K562 (cell line): ENCODE results near the gene ODC1. TPM values are rescaled to one million over a fixed set of nuclear protein-coding genes. Genes with fewer than 3 reads are reported as not detected.

Source experiments
- ATAC-seq: fragments of 200-7000 bp; cut with Tn5 transposase; 3 replicates; pipeline ENCODE4 v1.9.1; 2020; ENCODE audit warnings: moderate library complexity
- BruUV-seq: library from RNA; stranded (reverse); fragments of 400-500 nt; replicated peaks from 2 replicates; lab custom pipeline; 2021; lab: Mats Ljungman, UMichigan
- CTCF ChIA-PET: fragments of 300-600 bp; formaldehyde crosslinking; extraction: SDS; loops from one replicate; lab custom pipeline; 2021; ENCODE audit warnings: low intra/inter-chr PET ratio; lab: Yijun Ruan, JAX
- POLR2A ChIA-PET: fragments of 300-600, 350-650 bp; sonication (Branson Sonifier 250); formaldehyde crosslinking; extraction: SDS; loops from one replicate; lab custom pipeline; 2021; ENCODE audit warnings: antibody characterized with exemption, inconsistent platforms; lab: Yijun Ruan, JAX
- DNase-seq, 4 experiments: peaks; one replicate each; pipeline versions ENCODE4 v3.0.0 to v3.0.0-alpha.2; 2011 to 2018; ENCODE audit warnings: low spot score in 3 of 4, mixed read lengths in 3 of 4; ENCODE audit errors: extremely low read depth in 1 of 4
- FAIRE-seq: peaks from 2 replicates; lab custom pipeline; 2011; peaks lifted over from hg19 to GRCh38; lab: Jason Lieb, UNC
- H2AFZ ChIP-seq: 2 replicates; pipeline ENCODE4 v1.6.0; 2011; ENCODE audit warnings: low read depth, low read length, control low read depth, inconsistent platforms
- H3K27ac ChIP-seq: fragments of 200-600 bp; 3 replicates; pipeline ENCODE4 v1.8.0; 2011; ENCODE audit warnings: low read depth, mild to moderate bottlenecking, control low read depth, inconsistent platforms, low read length, moderate library complexity, mixed read lengths; ENCODE audit errors: extremely low read depth
- H3K27me3 ChIP-seq, 2 experiments: fragments of 300-600 bp in 1 of 2; 2 replicates in 1 of 2; 3 replicates in 1 of 2; pipeline versions ENCODE4 v1.6.0 to v1.8.0; 2011; ENCODE audit warnings: inconsistent platforms in 2 of 2, low read length in 2 of 2, mild to moderate bottlenecking in 1 of 2, mixed read lengths in 1 of 2, moderate library complexity in 1 of 2; ENCODE audit not compliant: control insufficient read depth in 2 of 2, insufficient read depth in 2 of 2
- H3K36me3 ChIP-seq: fragments of 300-600 bp; 3 replicates; pipeline ENCODE4 v1.8.0; 2011; ENCODE audit warnings: mild to moderate bottlenecking, low read length, inconsistent platforms; ENCODE audit not compliant: control insufficient read depth, insufficient read depth
- H3K4me1 ChIP-seq, 2 experiments: fragments of 200-600 bp in 1 of 2; replicated peaks in 1 of 2; 2 replicates in 1 of 2; 3 replicates in 1 of 2; pipeline versions ENCODE4 v1.5.1 to v1.8.0; 2011; ENCODE audit warnings: inconsistent platforms in 2 of 2, low read length in 2 of 2, mild to moderate bottlenecking in 1 of 2, mixed read lengths in 1 of 2, moderate library complexity in 1 of 2; ENCODE audit not compliant: control insufficient read depth in 2 of 2, insufficient read depth in 2 of 2
- H3K4me2 ChIP-seq: 2 replicates; pipeline ENCODE4 v1.6.1; 2011; ENCODE audit warnings: low read length, control low read depth, inconsistent platforms, mixed read lengths; ENCODE audit not compliant: insufficient read depth
- H3K4me3 ChIP-seq: fragments of 200-600 bp; sonication (generic), shearing (Covaris generic); 2 replicates; pipeline ENCODE4 v1.5.1; 2016; ENCODE audit warnings: control low read depth, inconsistent platforms
- H3K79me2 ChIP-seq: fragments of 200-600 bp; 3 replicates; pipeline ENCODE4 v1.8.0; 2011; ENCODE audit warnings: low read length, inconsistent platforms; ENCODE audit not compliant: control insufficient read depth, insufficient read depth
- H3K9ac ChIP-seq, 2 experiments: 2 replicates each; pipeline versions ENCODE4 v1.6.0 to v1.6.1; 2011; ENCODE audit warnings: low read depth in 2 of 2, low read length in 2 of 2, control low read depth in 1 of 2, inconsistent platforms in 1 of 2, mild to moderate bottlenecking in 1 of 2, mixed read lengths in 1 of 2; ENCODE audit not compliant: insufficient read depth in 1 of 2
- H3K9me1 ChIP-seq: one replicate; pipeline ENCODE4 v1.6.0; 2011; ENCODE audit warnings: inconsistent platforms, mild to moderate bottlenecking, low read length, moderate library complexity; ENCODE audit not compliant: control insufficient read depth, insufficient read depth
- H3K9me3 ChIP-seq: replicated peaks from 2 replicates; pipeline ENCODE4 v1.5.1; 2011; ENCODE audit warnings: low read depth, low read length, inconsistent platforms; ENCODE audit not compliant: control insufficient read depth, insufficient read depth
- H4K20me1 ChIP-seq: replicated peaks from 2 replicates; pipeline ENCODE4 v1.6.1; 2011; ENCODE audit warnings: low read length, inconsistent platforms, mixed read lengths; ENCODE audit not compliant: control insufficient read depth, insufficient read depth
- EZH2 ChIP-seq: IDR thresholded peaks from 2 replicates; pipeline ENCODE4 v1.6.1; 2012; ENCODE audit warnings: low read depth, mild to moderate bottlenecking, inconsistent platforms, low read length, borderline replicate concordance
- GTF2E2 ChIP-seq: fragments of 200-800 bp; sonication (Bioruptor generic); IDR thresholded peaks from 2 replicates; pipeline ENCODE4 v1.6.1; 2016; ENCODE audit warnings: missing genetic modification characterization, missing compliant biosample characterization
- HDAC3 ChIP-seq: fragments of 450-650 bp; IDR thresholded peaks from 2 replicates; pipeline ENCODE4 v1.6.1; 2018; ENCODE audit warnings: borderline replicate concordance, mild to moderate bottlenecking, moderate library complexity; ENCODE audit not compliant: partially characterized antibody
- IFI16 ChIP-seq: fragments of 250-450 bp; sonication (Bioruptor Pico); IDR thresholded peaks from 2 replicates; pipeline ENCODE4 v2.1.2; 2022; ENCODE audit warnings: mild to moderate bottlenecking, inconsistent platforms
- KDM2B ChIP-seq: fragments of 250-450 bp; sonication (Bioruptor Pico); IDR thresholded peaks from 2 replicates; pipeline ENCODE4 v1.8.0; 2021; ENCODE audit warnings: mild to moderate bottlenecking, moderate library complexity
- KLF13 ChIP-seq: fragments of 450-650 bp; IDR thresholded peaks from 2 replicates; pipeline ENCODE4 v1.6.1; 2016; ENCODE audit warnings: missing genetic modification characterization, low read depth, mild to moderate bottlenecking, missing compliant biosample characterization, moderate library complexity, borderline replicate concordance
- MCM2 ChIP-seq: fragments of 450-650 bp; IDR thresholded peaks from 2 replicates; pipeline ENCODE4 v1.6.1; 2017; ENCODE audit warnings: low read depth, mild to moderate bottlenecking
- MYBL2 ChIP-seq, 2 experiments: fragments of 450-650 bp in 1 of 2; sonication (generic) in 1 of 2; formaldehyde crosslinking in 1 of 2; IDR thresholded peaks; 2 replicates each; pipeline versions ENCODE4 v1.6.1 to v1.8.1; 2017 to 2022; ENCODE audit warnings: borderline replicate concordance in 1 of 2, inconsistent platforms in 1 of 2, low read depth in 1 of 2, mild to moderate bottlenecking in 1 of 2, missing genetic modification reagents in 1 of 2, moderate library complexity in 1 of 2
- PHF20 ChIP-seq: fragments of 450-650 bp; IDR thresholded peaks from 2 replicates; pipeline ENCODE4 v1.6.1; 2018; ENCODE audit not compliant: partially characterized antibody
- SETDB1 ChIP-seq: IDR thresholded peaks from one replicate; pipeline ENCODE4 v1.6.1; 2012; ENCODE audit warnings: low read length, control low read depth, inconsistent platforms
- WHSC1 ChIP-seq: IDR thresholded peaks from one replicate; pipeline ENCODE4 v1.6.1; 2012; ENCODE audit warnings: low read length, control low read depth, inconsistent platforms
- ZNF134 ChIP-seq: fragments of 250-450 bp; sonication (Bioruptor Pico); conservative IDR thresholded peaks from 2 replicates; pipeline ENCODE4 v1.4.0; 2020
- WGBS: fragments of 100-300 bp; shearing (Covaris generic); methylation state at CpG from one replicate; pipeline ENCODE4 v1.1.6; 2016; ENCODE audit warnings: low coverage, mixed read lengths; ENCODE audit not compliant: insufficient coverage; ENCODE audit errors: missing lambda C conversion rate; 5-methylcytosine and 5-hydroxymethylcytosine counted together
- in situ Hi-C: fragments of 300-500 bp; cut with MboI; formaldehyde crosslinking; loops from 4 replicates; pipeline ENCODE4 v1.15.0; 2018; ENCODE audit warnings: inconsistent platforms, mixed read lengths
- intact Hi-C: fragments of 100-400 bp; cut with micrococcal nuclease; formaldehyde crosslinking; loops from 2 replicates; pipeline ENCODE4 v1.14.2; 2022
- polyA plus RNA-seq, 8 experiments: library from polyadenylated mRNA; depleted of rRNA in 4 of 8; stranded (reverse) in 5 of 8; unstranded in 3 of 8; fragments of >200 nt; fragmentation: Nextera tagmentation in 2 of 8; fragmentation: Illumina TruSeq in 1 of 8; extraction: Ambion mirVana in 2 of 8; extraction: Trizol in 1 of 8; gene quantifications; 2 replicates each; pipeline versions ENCODE4 v1.2.1 to v1.2.3, GENCODE V29; 2011 to 2014; ENCODE audit warnings: inconsistent platforms in 1 of 8, missing spikeins in 1 of 8
- total RNA-seq, 7 experiments: library from RNA; depleted of rRNA in 6 of 7; stranded (reverse); fragments of >200 nt in 6 of 7; fragmentation: Illumina TruSeq in 2 of 7; extraction: Trizol in 2 of 7; gene quantifications; 2 replicates each; pipeline versions ENCODE4 v1.2.1 to v1.2.3, GENCODE V29; 2011 to 2021; ENCODE audit warnings: low replicate concordance in 1 of 7
- TF ChIP-seq, protein P1 (sequence below): fragments of 150-350 bp; conservative IDR thresholded peaks from 2 replicates; pipeline ENCODE4 v1.6.1; 2014; ENCODE audit warnings: low read length
- TF ChIP-seq, protein P2 (sequence below): fragments of 450-650 bp; IDR thresholded peaks from 2 replicates; pipeline ENCODE4 v1.6.1; 2018; ENCODE audit not compliant: partially characterized antibody

The ODC1 gene
- total and polyA plus RNA-seq, 9 of the 15 experiments (the other 6 are each of a cell fraction or from before 2014, with no cell fraction given), result 142 to 563 (median 457) TPM

DNA sequence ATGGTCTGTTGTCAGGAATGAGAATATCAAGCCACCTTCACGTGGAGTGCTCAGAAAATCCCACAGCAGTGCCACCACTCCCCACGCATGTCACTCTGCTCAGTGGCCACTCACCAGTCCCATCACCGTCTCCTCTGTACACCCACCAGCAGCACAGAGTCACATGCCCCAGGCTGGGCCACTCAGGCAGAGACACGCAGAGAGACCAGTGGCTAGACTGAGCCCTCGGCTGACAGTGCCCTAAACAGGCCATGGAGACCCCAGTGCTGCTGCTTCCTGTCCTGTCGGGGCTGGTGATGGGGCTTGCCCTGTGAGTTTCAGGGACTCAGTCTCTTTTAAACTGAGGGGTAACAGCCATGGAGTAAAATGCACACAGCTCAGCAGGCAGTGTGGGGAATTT, 25.9 kb downstream of the ODC1 start:
- ChIA-PET CTCF (no interaction called here), POLR2A (no interaction called here)
- Histone ChIP-seq H3K4me3 (no peak overlapping the region), H3K36me3 (peaks cover 33% of the 10 kb centered on the region; the same call in 2 of the 3 replicates), H3K27ac (no peak overlapping the region), H3K9me1 (no peaks in the 10 kb centered on the region), H3K4me1 (peaks cover 0 to 8% of the 10 kb centered on the region in 2 experiments; a peak in 2 of 5 replicates), H3K79me2 (no peaks in the 10 kb centered on the region), H3K4me2 (no peak overlapping the region), H3K27me3 (no peaks in the 10 kb centered on the region), H2AFZ (no peak overlapping the region), H3K9ac (0 out of 4 replicates have a peak overlapping the region, but pooled peaks of 1 of the 2 experiments have one; percentile 20), H4K20me1 (0 out of 2 replicates have a peak, but pooled peaks cover 3% of the 10 kb centered on the region), H3K9me3 (no peaks in the 10 kb centered on the region)
- no peak for FAIRE-seq
- ATAC-seq, result no peak
- no TSS peak for BruUV-seq
- intact Hi-C loops (no loop called here), in situ Hi-C loops (loop anchor here (25.0 kb wide), 1 partner anchor 160 kb away; no protein-coding TSS in a partner anchor)
- DNase-seq, result no peak
- WGBS, result 84% methylated on average over 4 of the region's 6 CpGs
- TF ChIP-seq, protein P1, sequence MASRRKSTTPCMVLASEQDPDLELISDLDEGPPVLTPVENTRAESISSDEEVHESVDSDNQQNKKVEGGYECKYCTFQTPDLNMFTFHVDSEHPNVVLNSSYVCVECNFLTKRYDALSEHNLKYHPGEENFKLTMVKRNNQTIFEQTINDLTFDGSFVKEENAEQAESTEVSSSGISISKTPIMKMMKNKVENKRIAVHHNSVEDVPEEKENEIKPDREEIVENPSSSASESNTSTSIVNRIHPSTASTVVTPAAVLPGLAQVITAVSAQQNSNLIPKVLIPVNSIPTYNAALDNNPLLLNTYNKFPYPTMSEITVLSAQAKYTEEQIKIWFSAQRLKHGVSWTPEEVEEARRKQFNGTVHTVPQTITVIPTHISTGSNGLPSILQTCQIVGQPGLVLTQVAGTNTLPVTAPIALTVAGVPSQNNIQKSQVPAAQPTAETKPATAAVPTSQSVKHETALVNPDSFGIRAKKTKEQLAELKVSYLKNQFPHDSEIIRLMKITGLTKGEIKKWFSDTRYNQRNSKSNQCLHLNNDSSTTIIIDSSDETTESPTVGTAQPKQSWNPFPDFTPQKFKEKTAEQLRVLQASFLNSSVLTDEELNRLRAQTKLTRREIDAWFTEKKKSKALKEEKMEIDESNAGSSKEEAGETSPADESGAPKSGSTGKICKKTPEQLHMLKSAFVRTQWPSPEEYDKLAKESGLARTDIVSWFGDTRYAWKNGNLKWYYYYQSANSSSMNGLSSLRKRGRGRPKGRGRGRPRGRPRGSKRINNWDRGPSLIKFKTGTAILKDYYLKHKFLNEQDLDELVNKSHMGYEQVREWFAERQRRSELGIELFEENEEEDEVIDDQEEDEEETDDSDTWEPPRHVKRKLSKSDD, result no peak
- TF ChIP-seq ZNF134 (no peak), PHF20 (no peak), WHSC1 (no peak), IFI16 (CRISPR knock-in tag) (no peak), MCM2 (no peak), GTF2E2 (tag) (no peak), KDM2B (CRISPR knock-in tag) (no peak), HDAC3 (no peak), MYBL2 (IDR thresholded peaks at IDR 0.05; ENCODE audit: low read depth) (no peak), MYBL2 (CRISPR knock-in tag; IDR thresholded peaks at IDR 0.05; ENCODE audit: borderline replicate concordance) (no peak), EZH2 (no peak), KLF13 (no peak), SETDB1 (no peak)
- TF ChIP-seq, protein P2, sequence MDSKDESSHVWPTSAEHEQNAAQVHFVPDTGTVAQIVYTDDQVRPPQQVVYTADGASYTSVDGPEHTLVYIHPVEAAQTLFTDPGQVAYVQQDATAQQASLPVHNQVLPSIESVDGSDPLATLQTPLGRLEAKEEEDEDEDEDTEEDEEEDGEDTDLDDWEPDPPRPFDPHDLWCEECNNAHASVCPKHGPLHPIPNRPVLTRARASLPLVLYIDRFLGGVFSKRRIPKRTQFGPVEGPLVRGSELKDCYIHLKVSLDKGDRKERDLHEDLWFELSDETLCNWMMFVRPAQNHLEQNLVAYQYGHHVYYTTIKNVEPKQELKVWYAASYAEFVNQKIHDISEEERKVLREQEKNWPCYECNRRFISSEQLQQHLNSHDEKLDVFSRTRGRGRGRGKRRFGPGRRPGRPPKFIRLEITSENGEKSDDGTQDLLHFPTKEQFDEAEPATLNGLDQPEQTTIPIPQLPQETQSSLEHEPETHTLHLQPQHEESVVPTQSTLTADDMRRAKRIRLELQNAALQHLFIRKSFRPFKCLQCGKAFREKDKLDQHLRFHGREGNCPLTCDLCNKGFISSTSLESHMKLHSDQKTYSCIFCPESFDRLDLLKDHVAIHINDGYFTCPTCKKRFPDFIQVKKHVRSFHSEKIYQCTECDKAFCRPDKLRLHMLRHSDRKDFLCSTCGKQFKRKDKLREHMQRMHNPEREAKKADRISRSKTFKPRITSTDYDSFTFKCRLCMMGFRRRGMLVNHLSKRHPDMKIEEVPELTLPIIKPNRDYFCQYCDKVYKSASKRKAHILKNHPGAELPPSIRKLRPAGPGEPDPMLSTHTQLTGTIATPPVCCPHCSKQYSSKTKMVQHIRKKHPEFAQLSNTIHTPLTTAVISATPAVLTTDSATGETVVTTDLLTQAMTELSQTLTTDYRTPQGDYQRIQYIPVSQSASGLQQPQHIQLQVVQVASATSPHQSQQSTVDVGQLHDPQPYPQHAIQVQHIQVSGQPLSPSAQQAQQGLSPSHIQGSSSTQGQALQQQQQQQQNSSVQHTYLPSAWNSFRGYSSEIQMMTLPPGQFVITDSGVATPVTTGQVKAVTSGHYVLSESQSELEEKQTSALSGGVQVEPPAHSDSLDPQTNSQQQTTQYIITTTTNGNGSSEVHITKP, result no peak
